Measurements from ENCODE around the gene CDX2.

The CDX2 gene

DNA sequence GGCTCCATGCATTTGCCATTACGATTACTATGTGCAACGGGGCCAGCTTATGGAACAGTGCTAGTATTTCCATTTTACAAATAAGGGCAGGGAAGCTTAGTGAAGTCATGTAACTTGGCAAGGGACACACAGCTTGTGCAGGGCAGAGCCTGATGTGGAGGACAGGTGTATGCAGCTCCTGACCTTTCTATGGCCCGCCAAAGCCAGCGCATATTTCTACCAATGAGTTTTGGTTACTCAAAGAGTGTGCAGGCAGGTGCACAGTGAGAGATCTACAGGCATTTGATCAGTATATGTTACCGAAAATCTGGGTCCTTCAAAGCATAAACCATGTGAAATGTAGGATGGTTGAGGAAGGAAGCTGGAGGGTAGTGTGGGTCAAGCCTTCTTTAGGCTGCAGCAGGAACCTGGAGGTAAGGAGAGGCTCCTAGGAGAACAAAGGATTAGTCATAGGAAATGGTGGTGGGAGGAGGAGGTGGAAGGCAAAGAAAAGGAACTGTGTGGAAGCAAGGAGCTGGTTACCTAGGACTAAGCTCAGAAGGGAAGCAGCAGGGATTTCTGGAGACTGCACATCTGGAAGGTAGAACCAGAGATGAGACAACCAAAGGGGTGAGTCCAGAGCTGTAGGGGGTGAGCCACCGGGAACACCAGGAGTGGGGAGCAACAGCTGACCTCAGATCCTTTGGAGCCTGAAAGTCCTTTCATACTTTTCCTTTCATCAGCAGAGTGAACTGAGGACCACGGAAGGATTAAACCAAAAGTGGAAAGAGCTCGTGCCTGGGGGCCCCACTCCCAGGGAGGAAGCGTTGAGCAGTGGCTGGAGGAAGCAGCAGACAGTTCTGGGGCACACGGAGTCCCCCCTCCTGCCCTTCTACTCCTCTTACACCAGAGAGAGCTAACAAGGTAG lies 53.6 kb downstream of the CDX2 start:
- no peak for DNase-seq

DNA sequence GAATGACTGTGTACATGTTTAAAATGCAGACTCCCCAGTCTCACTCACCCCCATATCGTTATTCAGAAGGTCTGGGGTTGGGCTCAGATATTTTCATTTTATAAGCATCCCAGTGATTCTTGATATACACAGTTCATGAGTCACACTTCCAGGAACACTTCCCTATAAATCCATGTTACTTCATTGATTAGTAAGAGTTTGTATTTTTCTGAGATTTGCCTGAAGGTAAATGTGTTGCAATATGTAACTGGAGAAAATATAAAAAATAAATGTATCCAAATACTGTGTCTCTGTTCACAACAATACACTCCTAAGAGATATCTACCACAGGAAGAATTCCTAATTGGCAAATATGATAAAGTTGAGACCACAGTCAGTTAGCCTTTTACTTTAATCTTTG lies 56.0 kb downstream of the CDX2 start:
- no peak for DNase-seq

DNA sequence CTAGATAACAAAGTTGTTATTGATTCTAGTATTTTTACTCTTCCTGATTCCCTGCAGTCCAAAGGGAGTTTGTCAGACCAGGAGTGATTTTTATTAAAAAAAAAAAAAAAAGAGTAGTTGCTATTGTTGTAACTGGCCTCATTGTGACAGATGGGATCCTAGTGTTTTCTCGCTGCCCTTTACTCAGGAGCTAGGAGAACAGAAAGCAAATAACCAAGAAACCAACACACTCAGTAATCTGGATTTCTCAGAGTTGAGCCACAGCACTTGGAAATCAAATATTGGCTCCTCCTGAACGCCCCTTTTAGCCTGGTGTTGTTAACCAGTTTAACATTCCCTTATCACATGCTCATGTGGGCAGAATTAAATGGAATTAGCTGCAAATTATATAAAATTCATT lies 57.6 kb downstream of the CDX2 start:
- DNase-seq = no peak
